Measurements from ENCODE around the gene SYT3.
"Not testable (repeated sequence)": the region's sequence is repeated elsewhere in the genome, so short reads cannot be mapped to it uniquely, and the experiment has no call there.

Gene SYT3

GRCh38 chr19:50629801-50630200 is 9.9 kb downstream of the SYT3 start:
- Histone ChIP-seq H3K27me3 (ENCODE audit: control insufficient read depth, insufficient read depth, low read length) (no peaks in the 10 kb centered on the region), H3K4me1 (ENCODE audit: control insufficient read depth, insufficient read depth, low read length) (no peaks in the 10 kb centered on the region), H3K9me3 (replicated peaks; ENCODE audit: low read length) (peaks cover 9% of the 10 kb centered on the region), H3K4me3 (ENCODE audit: low read length) (no peak overlapping the region), H3K9ac (ENCODE audit: low read depth, low read length) (no peak overlapping the region), H3K4me2 (ENCODE audit: low read length) (no peak overlapping the region), H3K36me3 (ENCODE audit: insufficient read depth, low read length) (no peaks in the 10 kb centered on the region)

- H3K36me3 ChIP-seq (ENCODE audit: insufficient read depth, low read length), result no peaks in the 10 kb centered on the region
- no peaks in the 10 kb centered on the region for H3K27me3 ChIP-seq (ENCODE audit: control insufficient read depth, insufficient read depth, low read length)
- H3K9me3 ChIP-seq (replicated peaks; ENCODE audit: low read length), result peaks cover 8% of the 10 kb centered on the region
- H3K4me2 ChIP-seq (ENCODE audit: low read length), result no peak overlapping the region
- no peak overlapping the region for H3K4me3 ChIP-seq (ENCODE audit: low read length)
- no peak overlapping the region for H3K9ac ChIP-seq (ENCODE audit: low read depth, low read length)
- H3K4me1 ChIP-seq (ENCODE audit: control insufficient read depth, insufficient read depth, low read length), result no peaks in the 10 kb centered on the region
These were observed 10.5 kb downstream of the SYT3 start for GRCh38 chr19:50629194-50629593.

DNA sequence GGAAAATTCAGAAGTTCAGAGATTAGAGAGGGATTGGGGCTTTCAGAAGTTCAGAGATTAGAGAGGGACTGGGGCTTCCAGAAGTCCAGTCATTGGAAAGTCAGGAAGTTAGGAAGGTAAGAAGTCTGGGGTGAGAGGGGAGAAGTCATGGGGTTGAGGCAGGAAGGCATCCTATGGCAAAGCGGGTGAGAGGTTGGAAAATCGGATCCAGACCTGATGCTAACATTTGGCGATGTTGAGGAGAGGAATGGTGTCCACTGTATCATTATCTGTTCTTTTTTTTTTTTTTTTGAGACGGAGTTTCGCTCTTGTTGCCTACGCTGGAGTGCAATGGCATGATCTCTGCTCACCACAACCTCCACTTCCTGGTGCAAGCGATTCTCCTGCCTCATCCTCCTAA is 11.1 kb downstream of the SYT3 start:
- no peaks in the 10 kb centered on the region for H3K4me1 ChIP-seq (ENCODE audit: control insufficient read depth, insufficient read depth, low read length)
- no peak overlapping the region for H3K4me2 ChIP-seq (ENCODE audit: low read length)
- H3K9me3 ChIP-seq (replicated peaks; ENCODE audit: low read length), result peaks cover 3% of the 10 kb centered on the region
- H3K9ac ChIP-seq (ENCODE audit: low read depth, low read length), result no peak overlapping the region
- H3K36me3 ChIP-seq (ENCODE audit: insufficient read depth, low read length), result no peaks in the 10 kb centered on the region
- H3K4me3 ChIP-seq (ENCODE audit: low read length), result no peak overlapping the region
- no peaks in the 10 kb centered on the region for H3K27me3 ChIP-seq (ENCODE audit: control insufficient read depth, insufficient read depth, low read length)

GRCh38 chr19:50628146-50628545 is 11.5 kb downstream of the SYT3 start:
- Histone ChIP-seq H3K9ac (ENCODE audit: low read depth, low read length) (no peak overlapping the region), H3K9me3 (replicated peaks; ENCODE audit: low read length) (no peaks in the 10 kb centered on the region), H3K36me3 (ENCODE audit: insufficient read depth, low read length) (no peaks in the 10 kb centered on the region), H3K4me2 (ENCODE audit: low read length) (no peak overlapping the region), H3K27me3 (ENCODE audit: control insufficient read depth, insufficient read depth, low read length) (no peaks in the 10 kb centered on the region), H3K4me3 (ENCODE audit: low read length) (no peak overlapping the region), H3K4me1 (ENCODE audit: control insufficient read depth, insufficient read depth, low read length) (no peaks in the 10 kb centered on the region)

GRCh38 chr19:50626795-50627194 is 12.9 kb downstream of the SYT3 start:
- no peak overlapping the region for H3K4me3 ChIP-seq (ENCODE audit: low read length)
- H3K9me3 ChIP-seq (replicated peaks; ENCODE audit: low read length), result no peaks in the 10 kb centered on the region
- no peaks in the 10 kb centered on the region for H3K36me3 ChIP-seq (ENCODE audit: insufficient read depth, low read length)
- H3K4me1 ChIP-seq (ENCODE audit: control insufficient read depth, insufficient read depth, low read length), result no peaks in the 10 kb centered on the region
- no peak overlapping the region for H3K9ac ChIP-seq (ENCODE audit: low read depth, low read length)
- no peak overlapping the region for H3K4me2 ChIP-seq (ENCODE audit: low read length)
- no peaks in the 10 kb centered on the region for H3K27me3 ChIP-seq (ENCODE audit: control insufficient read depth, insufficient read depth, low read length)

DNA sequence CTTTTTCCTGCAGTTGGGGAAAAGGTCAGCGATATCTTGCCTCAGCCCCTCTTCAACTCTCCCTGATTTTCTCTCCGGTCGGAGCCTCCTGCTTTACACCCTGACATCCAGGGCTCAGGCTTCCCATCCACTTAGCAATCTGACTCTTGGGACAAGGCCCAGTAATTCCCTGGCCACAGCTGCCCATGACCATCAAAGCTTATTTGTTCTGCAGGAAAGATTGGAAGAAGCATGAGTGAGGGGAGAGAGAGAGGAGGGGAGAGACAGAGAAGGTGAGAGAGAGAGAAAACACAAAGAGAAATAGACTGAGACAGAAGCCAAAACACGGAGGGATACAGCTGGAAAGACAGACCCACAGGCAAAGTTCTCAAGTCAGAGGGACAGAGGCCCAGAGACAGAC is 13.7 kb downstream of the SYT3 start:
- no peak overlapping the region for H3K9ac ChIP-seq (ENCODE audit: low read depth, low read length)
- no peaks in the 10 kb centered on the region for H3K27me3 ChIP-seq (ENCODE audit: control insufficient read depth, insufficient read depth, low read length)
- H3K9me3 ChIP-seq (replicated peaks; ENCODE audit: low read length), result no peaks in the 10 kb centered on the region
- H3K36me3 ChIP-seq (ENCODE audit: insufficient read depth, low read length), result no peaks in the 10 kb centered on the region
- no peak overlapping the region for H3K4me3 ChIP-seq (ENCODE audit: low read length)
- no peak overlapping the region for H3K4me2 ChIP-seq (ENCODE audit: low read length)
- no peaks in the 10 kb centered on the region for H3K4me1 ChIP-seq (ENCODE audit: control insufficient read depth, insufficient read depth, low read length)

DNA sequence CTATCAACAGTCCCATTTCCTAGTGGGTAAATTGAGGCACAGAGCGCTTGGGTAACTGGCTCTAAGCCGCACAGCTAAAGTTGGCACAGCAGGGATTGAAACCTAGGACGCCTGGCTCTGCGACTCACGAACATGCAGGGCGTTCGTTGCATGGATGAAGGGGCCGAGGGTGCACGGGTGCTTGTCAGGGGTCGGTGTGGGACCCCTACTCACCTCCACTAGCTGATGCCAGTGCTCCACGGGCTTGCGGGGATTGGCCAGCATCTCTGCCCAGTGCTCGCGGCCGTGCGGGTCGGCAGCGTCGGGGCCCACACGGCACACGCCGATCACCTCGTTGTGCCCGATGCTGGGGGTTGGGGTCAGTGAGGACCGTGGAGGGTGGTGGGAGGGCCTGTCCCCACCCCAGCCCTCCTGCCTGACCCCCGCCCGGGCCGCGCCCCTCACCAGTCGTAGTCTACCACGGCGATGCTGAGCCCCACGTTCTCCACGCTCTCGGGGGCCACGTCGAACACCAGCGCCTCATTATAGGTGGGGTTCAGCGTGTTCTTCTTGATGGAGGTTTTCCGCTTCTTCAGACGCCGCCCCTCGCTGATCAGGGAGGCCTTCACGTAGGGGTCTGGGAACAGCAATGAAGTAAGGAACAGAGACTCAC is 14.6 kb downstream of the SYT3 start:
- no peak overlapping the region for H3K4me3 ChIP-seq (ENCODE audit: low read length)
- no peaks in the 10 kb centered on the region for H3K9me3 ChIP-seq (replicated peaks; ENCODE audit: low read length)
- no peaks in the 10 kb centered on the region for H3K4me1 ChIP-seq (ENCODE audit: control insufficient read depth, insufficient read depth, low read length)
- H3K36me3 ChIP-seq (ENCODE audit: insufficient read depth, low read length), result no peaks in the 10 kb centered on the region
- H3K4me2 ChIP-seq (ENCODE audit: low read length), result no peak overlapping the region
- no peak overlapping the region for H3K9ac ChIP-seq (ENCODE audit: low read depth, low read length)
- H3K27me3 ChIP-seq (ENCODE audit: control insufficient read depth, insufficient read depth, low read length), result no peaks in the 10 kb centered on the region

DNA sequence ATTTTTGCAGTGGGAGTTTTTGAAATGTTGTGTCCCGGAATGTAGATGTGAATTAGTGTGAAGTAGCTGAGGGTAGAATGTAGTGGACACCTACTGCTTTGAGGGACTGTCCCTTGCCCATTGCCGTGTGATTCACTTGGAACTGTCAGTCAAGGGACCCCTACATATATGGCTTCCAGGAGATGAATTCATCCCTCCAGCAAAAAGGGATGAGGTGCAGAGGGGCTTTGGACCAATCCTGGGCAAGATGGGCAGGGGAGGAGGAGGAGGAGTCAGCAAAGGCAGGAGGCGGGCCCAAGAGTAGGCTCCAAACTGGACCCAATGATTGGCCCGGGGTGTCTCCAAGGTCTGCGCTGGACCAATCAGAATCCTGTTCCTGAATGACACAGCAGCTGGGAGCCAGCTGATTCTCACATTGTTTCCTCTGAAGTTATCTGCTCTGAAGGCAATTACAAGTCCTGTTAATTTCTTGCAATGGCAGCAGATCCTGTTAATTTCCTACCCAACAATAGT is 19.2 kb downstream of the SYT3 start:
- H3K27me3 ChIP-seq (ENCODE audit: control insufficient read depth, insufficient read depth, low read length); H3K4me2 ChIP-seq (ENCODE audit: low read length); H3K36me3 ChIP-seq (ENCODE audit: insufficient read depth, low read length); H3K9ac ChIP-seq (ENCODE audit: low read depth, low read length); H3K4me1 ChIP-seq (ENCODE audit: control insufficient read depth, insufficient read depth, low read length); H3K9me3 ChIP-seq (replicated peaks; ENCODE audit: low read length); H3K4me3 ChIP-seq (ENCODE audit: low read length): not testable (repeated sequence)

DNA sequence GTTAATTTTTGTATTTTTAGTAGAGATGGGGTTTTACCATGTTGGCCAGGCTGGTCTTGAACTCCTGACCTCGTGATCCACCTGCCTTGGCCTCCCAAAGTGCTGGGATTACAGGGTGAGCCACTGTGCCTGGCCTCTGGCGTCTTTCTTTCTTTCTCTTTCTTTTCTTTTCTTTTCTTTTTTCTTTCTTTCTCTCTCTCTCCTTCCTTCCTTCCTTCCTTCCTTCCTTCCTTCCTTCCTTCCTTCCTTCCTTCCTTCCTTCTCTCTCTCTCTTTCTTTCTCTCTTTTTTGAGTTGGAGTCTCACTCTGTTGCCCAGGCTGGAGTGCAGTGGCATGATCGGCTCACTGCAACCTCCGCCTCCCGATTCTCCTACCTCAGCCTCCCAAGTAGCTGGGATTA is 20.5 kb downstream of the SYT3 start:
- not testable (repeated sequence) for H3K4me2 ChIP-seq (ENCODE audit: low read length); H3K4me1 ChIP-seq (ENCODE audit: control insufficient read depth, insufficient read depth, low read length); H3K9ac ChIP-seq (ENCODE audit: low read depth, low read length); H3K4me3 ChIP-seq (ENCODE audit: low read length); H3K27me3 ChIP-seq (ENCODE audit: control insufficient read depth, insufficient read depth, low read length); H3K9me3 ChIP-seq (replicated peaks; ENCODE audit: low read length); H3K36me3 ChIP-seq (ENCODE audit: insufficient read depth, low read length)

DNA sequence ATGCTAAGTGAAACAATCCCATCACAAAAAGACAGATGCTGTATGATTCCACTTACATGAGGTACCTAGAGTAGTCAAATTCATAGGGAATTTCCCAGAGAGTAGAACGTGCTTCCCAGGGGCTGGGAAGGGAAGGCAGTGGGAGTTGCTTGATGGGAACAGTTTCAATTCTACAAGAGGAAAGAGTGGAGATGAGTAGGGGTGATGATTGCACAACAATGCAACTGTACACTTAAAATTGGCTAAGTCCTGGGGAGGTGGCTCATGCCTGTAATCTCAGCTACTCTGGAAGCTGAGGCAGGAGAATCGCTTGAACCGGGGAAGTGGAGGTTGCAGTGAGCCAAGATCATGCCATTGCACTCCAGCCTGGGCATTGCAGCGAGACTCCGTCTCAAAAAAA is 21.3 kb downstream of the SYT3 start:
- not testable (repeated sequence) for H3K4me1 ChIP-seq (ENCODE audit: control insufficient read depth, insufficient read depth, low read length); H3K36me3 ChIP-seq (ENCODE audit: insufficient read depth, low read length); H3K27me3 ChIP-seq (ENCODE audit: control insufficient read depth, insufficient read depth, low read length); H3K4me3 ChIP-seq (ENCODE audit: low read length); H3K4me2 ChIP-seq (ENCODE audit: low read length); H3K9me3 ChIP-seq (replicated peaks; ENCODE audit: low read length); H3K9ac ChIP-seq (ENCODE audit: low read depth, low read length)

GRCh38 chr19:50612504-50613404 is 26.9 kb downstream of the SYT3 start:
- H3K36me3 ChIP-seq (ENCODE audit: insufficient read depth, low read length); H3K4me3 ChIP-seq (ENCODE audit: low read length); H3K4me2 ChIP-seq (ENCODE audit: low read length); H3K4me1 ChIP-seq (ENCODE audit: control insufficient read depth, insufficient read depth, low read length); H3K9me3 ChIP-seq (replicated peaks; ENCODE audit: low read length); H3K9ac ChIP-seq (ENCODE audit: low read depth, low read length); H3K27me3 ChIP-seq (ENCODE audit: control insufficient read depth, insufficient read depth, low read length): not testable (repeated sequence)

Data from skeletal muscle satellite cell (primary cell).